B cell (primary cell): Measurements from ENCODE around the gene NKAIN2.

Source experiments
- EZH2 ChIP-seq: IDR thresholded peaks from 2 replicates; pipeline ENCODE4 v1.6.1; 2012; ENCODE audit warnings: borderline replicate concordance, low read depth, mild to moderate bottlenecking, moderate library complexity, low read length; ENCODE audit not compliant: insufficient read depth, poor library complexity, severe bottlenecking
- TF ChIP-seq, protein P1 (sequence below): fragments of 200-600 bp; IDR thresholded peaks from one replicate; pipeline ENCODE4 v1.8.0; 2022; ENCODE audit warnings: antibody characterized with exemption, mild to moderate bottlenecking

DNA sequence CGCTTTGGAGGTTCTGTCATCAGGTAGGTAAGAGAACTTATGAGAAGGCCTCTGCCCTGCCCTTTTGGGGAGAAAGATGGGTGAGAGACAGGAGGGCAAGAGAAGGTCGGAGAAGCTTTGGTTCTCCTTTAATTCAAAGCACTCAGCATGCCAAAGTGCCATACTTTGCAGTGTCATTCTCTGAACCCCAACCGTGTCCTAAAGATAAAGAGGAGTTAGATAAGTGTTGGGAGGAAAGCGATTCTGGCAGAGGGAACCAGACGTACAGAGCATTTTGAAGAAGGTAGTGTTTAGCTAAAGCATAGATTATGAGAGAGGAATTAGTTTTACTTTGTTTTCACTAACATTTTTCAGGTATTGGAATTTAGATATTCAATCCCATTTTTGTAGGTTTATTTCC, 40.3 kb downstream of the NKAIN2 start:
- TF ChIP-seq, protein P1, sequence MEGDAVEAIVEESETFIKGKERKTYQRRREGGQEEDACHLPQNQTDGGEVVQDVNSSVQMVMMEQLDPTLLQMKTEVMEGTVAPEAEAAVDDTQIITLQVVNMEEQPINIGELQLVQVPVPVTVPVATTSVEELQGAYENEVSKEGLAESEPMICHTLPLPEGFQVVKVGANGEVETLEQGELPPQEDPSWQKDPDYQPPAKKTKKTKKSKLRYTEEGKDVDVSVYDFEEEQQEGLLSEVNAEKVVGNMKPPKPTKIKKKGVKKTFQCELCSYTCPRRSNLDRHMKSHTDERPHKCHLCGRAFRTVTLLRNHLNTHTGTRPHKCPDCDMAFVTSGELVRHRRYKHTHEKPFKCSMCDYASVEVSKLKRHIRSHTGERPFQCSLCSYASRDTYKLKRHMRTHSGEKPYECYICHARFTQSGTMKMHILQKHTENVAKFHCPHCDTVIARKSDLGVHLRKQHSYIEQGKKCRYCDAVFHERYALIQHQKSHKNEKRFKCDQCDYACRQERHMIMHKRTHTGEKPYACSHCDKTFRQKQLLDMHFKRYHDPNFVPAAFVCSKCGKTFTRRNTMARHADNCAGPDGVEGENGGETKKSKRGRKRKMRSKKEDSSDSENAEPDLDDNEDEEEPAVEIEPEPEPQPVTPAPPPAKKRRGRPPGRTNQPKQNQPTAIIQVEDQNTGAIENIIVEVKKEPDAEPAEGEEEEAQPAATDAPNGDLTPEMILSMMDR: no peak
- no peak for TF ChIP-seq EZH2
